Tibial nerve (tissue), 4 donors: ENCODE measurements around the gene INO80. TPM values are rescaled to one million over a fixed set of nuclear protein-coding genes. Genes with fewer than 3 reads are reported as not detected.

Experiments
- DNase-seq, 2 donors: peaks; one replicate each; pipeline ENCODE4 v3.0.0-alpha.2; 2019; ENCODE audit warnings: low spot score in 2 of 2
- H3K27ac ChIP-seq, 4 donors: fragments of 200-600 bp; sonication (generic) in 3 of 4; one replicate each; pipeline ENCODE4 v1.5.1; 2017 to 2019; ENCODE audit warnings: mild to moderate bottlenecking in 1 of 4
- H3K27me3 ChIP-seq, 2 donors: fragments of 200-600 bp; sonication (generic) in 1 of 2; one replicate each; pipeline versions ENCODE4 v1.5.1 to v1.6.0; 2017 to 2019
- H3K36me3 ChIP-seq, 3 donors: fragments of 200-600 bp; sonication (generic); one replicate each; pipeline ENCODE4 v1.5.1; 2018 to 2019
- H3K4me1 ChIP-seq, 4 donors: fragments of 200-600 bp; sonication (generic) in 3 of 4; one replicate each; pipeline ENCODE4 v1.5.1; 2017 to 2019
- H3K4me3 ChIP-seq, 4 donors: fragments of 200-600 bp; sonication (generic) in 3 of 4; one replicate each; pipeline ENCODE4 v1.5.1; 2017 to 2019; ENCODE audit warnings: mild to moderate bottlenecking in 1 of 4, moderate library complexity in 1 of 4
- H3K9me3 ChIP-seq, 4 donors: fragments of 200-600 bp; sonication (generic) in 3 of 4; one replicate each; pipeline ENCODE4 v1.5.1; 2017 to 2019
- CTCF ChIP-seq, 5 experiments: fragments of 200-600 bp in 3 of 5; fragments of 450-650 bp in 2 of 5; sonication (generic) in 3 of 5; IDR thresholded peaks; one replicate each; pipeline ENCODE4 v1.5.1; 2016 to 2019; ENCODE audit warnings: antibody characterized with exemption in 5 of 5, mild to moderate bottlenecking in 3 of 5, moderate library complexity in 2 of 5
- EP300 ChIP-seq, 2 donors: sonication (generic); formaldehyde crosslinking; IDR thresholded peaks; one replicate each; pipeline ENCODE4 v1.6.1; 2017; ENCODE audit warnings: antibody characterized with exemption in 2 of 2, mild to moderate bottlenecking in 1 of 2
- POLR2A ChIP-seq, 2 donors: fragments of 450-650 bp; IDR thresholded peaks; one replicate each; pipeline ENCODE4 v1.6.1; 2017; ENCODE audit warnings: antibody characterized with exemption in 2 of 2, mild to moderate bottlenecking in 2 of 2, moderate library complexity in 2 of 2
- WGBS, 2 donors: methylation state at CpG; one replicate each; pipeline ENCODE4 v1.1.5; 2018; 5-methylcytosine and 5-hydroxymethylcytosine counted together
- total RNA-seq, 4 donors: library from RNA; depleted of rRNA; stranded (reverse); fragments of >200 nt; gene quantifications; one replicate each; pipeline ENCODE4 v1.1.0, GENCODE V29; 2016

Gene INO80
- total RNA-seq, 4 donors from 2014 or later: 21.6 to 40.8 (median 33.2) TPM

GRCh38 chr15:41154412-41154811 lies 38.3 kb upstream of the INO80 start:
- DNase-seq: no peak
- Histone ChIP-seq H3K36me3 (no peaks in the 10 kb centered on the region), H3K27me3 (no peaks in the 10 kb centered on the region), H3K27ac (no peak overlapping the region), H3K4me3 (no peak overlapping the region), H3K4me1 (no peaks in the 10 kb centered on the region), H3K9me3 (no peaks in the 10 kb centered on the region)
- no peak for TF ChIP-seq CTCF (IDR thresholded peaks at IDR 0.05)
- TF ChIP-seq POLR2A (IDR thresholded peaks at IDR 0.05): no peak
- no peak for TF ChIP-seq EP300 (IDR thresholded peaks at IDR 0.05)
- 45 to 47% methylated on average over 2 of the region's 2 CpGs for WGBS, 2 donors

GRCh38 chr15:41153733-41154132 lies 37.7 kb upstream of the INO80 start:
- no peak for TF ChIP-seq CTCF (IDR thresholded peaks at IDR 0.05)
- TF ChIP-seq EP300 (IDR thresholded peaks at IDR 0.05): no peak
- no peak for TF ChIP-seq POLR2A (IDR thresholded peaks at IDR 0.05)
- Histone ChIP-seq H3K9me3 (no peaks in the 10 kb centered on the region), H3K27me3 (no peaks in the 10 kb centered on the region), H3K36me3 (no peaks in the 10 kb centered on the region), H3K27ac (no peak overlapping the region), H3K4me1 (no peaks in the 10 kb centered on the region), H3K4me3 (no peak overlapping the region)
- no peak for DNase-seq
- WGBS, 2 donors: 82 to 92% methylated on average over 5 of the region's 5 CpGs

- Histone ChIP-seq H3K9me3 (no peaks in the 10 kb centered on the region), H3K27ac (no peak overlapping the region), H3K4me1 (no peaks in the 10 kb centered on the region), H3K4me3 (no peak overlapping the region), H3K36me3 (no peaks in the 10 kb centered on the region), H3K27me3 (no peaks in the 10 kb centered on the region)
- no peak for TF ChIP-seq CTCF (IDR thresholded peaks at IDR 0.05)
- TF ChIP-seq POLR2A (IDR thresholded peaks at IDR 0.05): no peak
- TF ChIP-seq EP300 (IDR thresholded peaks at IDR 0.05): no peak
- no peak for DNase-seq
- 93 to 97% methylated on average over 30 to 36 of the region's 37 CpGs for WGBS, 2 donors
Measured at GRCh38 chr15:41151451-41152005, 35.4 kb upstream of the INO80 start.

GRCh38 chr15:41150279-41150678 lies 34.2 kb upstream of the INO80 start:
- H3K36me3 ChIP-seq: no peaks in the 10 kb centered on the region
- WGBS, 2 donors: 67 to 75% methylated on average over 4 of the region's 4 CpGs
- H3K9me3 ChIP-seq: no peaks in the 10 kb centered on the region
- H3K27ac ChIP-seq: no peak overlapping the region
- no peak for DNase-seq
- no peak overlapping the region for H3K4me3 ChIP-seq
- TF ChIP-seq POLR2A (IDR thresholded peaks at IDR 0.05) (no peak), CTCF (IDR thresholded peaks at IDR 0.05) (no peak)
- no peaks in the 10 kb centered on the region for H3K27me3 ChIP-seq
- H3K4me1 ChIP-seq: no peaks in the 10 kb centered on the region

- DNase-seq: no peak
- H3K4me3 ChIP-seq: no peak overlapping the region
- no peaks in the 10 kb centered on the region for H3K4me1 ChIP-seq
- no peak overlapping the region for H3K27ac ChIP-seq
- H3K27me3 ChIP-seq: no peaks in the 10 kb centered on the region
- H3K36me3 ChIP-seq: no peaks in the 10 kb centered on the region
- H3K9me3 ChIP-seq: no peaks in the 10 kb centered on the region
- TF ChIP-seq POLR2A (IDR thresholded peaks at IDR 0.05) (no peak), CTCF (IDR thresholded peaks at IDR 0.05) (no peak), EP300 (IDR thresholded peaks at IDR 0.05) (no peak)
- WGBS, 2 donors: 64 to 69% methylated on average over 2 of the region's 2 CpGs
Measured at GRCh38 chr15:41148065-41148464, 32.0 kb upstream of the INO80 start.
